ENCODE data around the gene C6orf89.
A peak's percentile ranks its signal among the peaks of the same experiment; 100 is the strongest.

The C6orf89 gene

GRCh38 chr6:36862848-36863382, 22.8 kb upstream of the C6orf89 start:
- peaks cover 6% of the 10 kb centered on the region for H3K4me1 ChIP-seq (ENCODE audit: insufficient read depth, low read length)
- H3K9me3 ChIP-seq (ENCODE audit: control insufficient read depth, insufficient read depth, low read length) = no peaks in the 10 kb centered on the region
- H3K36me3 ChIP-seq (ENCODE audit: insufficient read depth, low read length) = peaks cover 4% of the 10 kb centered on the region; the same call in 1 of the 2 replicates
- H3K9ac ChIP-seq (ENCODE audit: low read depth, low read length) = no peak overlapping the region

GRCh38 chr6:36863670-36864540, 21.8 kb upstream of the C6orf89 start:
- H3K4me1 ChIP-seq (ENCODE audit: insufficient read depth, low read length) = peaks cover under 1% of the 10 kb centered on the region
- H3K9ac ChIP-seq (ENCODE audit: low read depth, low read length) = no peak overlapping the region
- H3K36me3 ChIP-seq (ENCODE audit: insufficient read depth, low read length) = peaks cover 4% of the 10 kb centered on the region; the same call in 1 of the 2 replicates
- H3K9me3 ChIP-seq (ENCODE audit: control insufficient read depth, insufficient read depth, low read length) = no peaks in the 10 kb centered on the region

- Histone ChIP-seq H3K4me1 (ENCODE audit: insufficient read depth, low read length) (no peaks in the 10 kb centered on the region), H3K9ac (ENCODE audit: low read depth, low read length) (no peak overlapping the region), H3K9me3 (ENCODE audit: control insufficient read depth, insufficient read depth, low read length) (no peaks in the 10 kb centered on the region), H3K36me3 (ENCODE audit: insufficient read depth, low read length) (peaks cover 4% of the 10 kb centered on the region; the same call in 1 of the 2 replicates)
These were observed 19.9 kb upstream of the C6orf89 start for GRCh38 chr6:36865835-36866234.

GRCh38 chr6:36867471-36868224, 18.1 kb upstream of the C6orf89 start:
- H3K36me3 ChIP-seq (ENCODE audit: insufficient read depth, low read length) = peaks cover 4% of the 10 kb centered on the region; the same call in 1 of the 2 replicates
- no peaks in the 10 kb centered on the region for H3K4me1 ChIP-seq (ENCODE audit: insufficient read depth, low read length)
- no peak overlapping the region for H3K9ac ChIP-seq (ENCODE audit: low read depth, low read length)
- no peaks in the 10 kb centered on the region for H3K9me3 ChIP-seq (ENCODE audit: control insufficient read depth, insufficient read depth, low read length)

- Histone ChIP-seq H3K36me3 (ENCODE audit: insufficient read depth, low read length) (0 out of 2 replicates have a peak, but pooled peaks cover 2% of the 10 kb centered on the region), H3K9me3 (ENCODE audit: control insufficient read depth, insufficient read depth, low read length) (no peaks in the 10 kb centered on the region), H3K4me1 (ENCODE audit: insufficient read depth, low read length) (peaks cover 8% of the 10 kb centered on the region; the same call in 1 of the 2 replicates), H3K9ac (ENCODE audit: low read depth, low read length) (no peak overlapping the region)
These were observed 14.1 kb upstream of the C6orf89 start for GRCh38 chr6:36871686-36872085.

GRCh38 chr6:36873115-36873514, 12.6 kb upstream of the C6orf89 start:
- Histone ChIP-seq H3K9ac (ENCODE audit: low read depth, low read length) (no peak overlapping the region), H3K4me1 (ENCODE audit: insufficient read depth, low read length) (peaks cover 8% of the 10 kb centered on the region; the same call in 1 of the 2 replicates), H3K9me3 (ENCODE audit: control insufficient read depth, insufficient read depth, low read length) (no peaks in the 10 kb centered on the region), H3K36me3 (ENCODE audit: insufficient read depth, low read length) (no peaks in the 10 kb centered on the region)

- Histone ChIP-seq H3K9me3 (ENCODE audit: control insufficient read depth, insufficient read depth, low read length) (no peaks in the 10 kb centered on the region), H3K9ac (ENCODE audit: low read depth, low read length) (peak overlapping the region; percentile 92), H3K36me3 (ENCODE audit: insufficient read depth, low read length) (no peaks in the 10 kb centered on the region), H3K4me1 (ENCODE audit: insufficient read depth, low read length) (peaks cover 8% of the 10 kb centered on the region; the same call in 1 of the 2 replicates)
These were observed 11.9 kb upstream of the C6orf89 start for GRCh38 chr6:36873612-36874442.

GRCh38 chr6:36874443-36875249, 11.1 kb upstream of the C6orf89 start, which contains the start of gene PPIL1:
Gene PPIL1 (minus strand): TSS chr6:36874803. CDS start chr6:36874772, 31 bp downstream.
- Histone ChIP-seq H3K9ac (ENCODE audit: low read depth, low read length) (peak within 1 kb of the TSS; percentile 92), H3K4me1 (ENCODE audit: insufficient read depth, low read length) (peaks cover 8% of the 10 kb centered on the region; the same call in 1 of the 2 replicates), H3K36me3 (ENCODE audit: insufficient read depth, low read length) (no peaks in the 10 kb centered on the region), H3K9me3 (ENCODE audit: control insufficient read depth, insufficient read depth, low read length) (no peaks in the 10 kb centered on the region)

GRCh38 chr6:36875250-36875633, 10.5 kb upstream of the C6orf89 start:
- peak overlapping the region; percentile 92 for H3K9ac ChIP-seq (ENCODE audit: low read depth, low read length)

GRCh38 chr6:36884610-36885009, 1.1 kb upstream of the C6orf89 start:
- Histone ChIP-seq H3K9me3 (ENCODE audit: control insufficient read depth, insufficient read depth, low read length) (no peaks in the 10 kb centered on the region; the same call in 1 of the 2 replicates), H3K9ac (ENCODE audit: low read depth, low read length) (no peak overlapping the region), H3K36me3 (ENCODE audit: insufficient read depth, low read length) (no peaks in the 10 kb centered on the region), H3K4me1 (ENCODE audit: insufficient read depth, low read length) (peaks cover 8% of the 10 kb centered on the region; the same call in 1 of the 2 replicates)

More at GRCh38 chr6:36875250-36875633, 10.5 kb upstream of the C6orf89 start:
- H3K4me1 ChIP-seq (ENCODE audit: insufficient read depth, low read length) = peaks cover 8% of the 10 kb centered on the region; the same call in 1 of the 2 replicates
- no peaks in the 10 kb centered on the region for H3K36me3 ChIP-seq (ENCODE audit: insufficient read depth, low read length)
- H3K9me3 ChIP-seq (ENCODE audit: control insufficient read depth, insufficient read depth, low read length) = no peaks in the 10 kb centered on the region

GRCh38 chr6:36886950-36887618, 1.3 kb downstream of the C6orf89 start:
- H3K9ac ChIP-seq (ENCODE audit: low read depth, low read length) = no peak overlapping the region
- no peaks in the 10 kb centered on the region for H3K36me3 ChIP-seq (ENCODE audit: insufficient read depth, low read length)
- H3K4me1 ChIP-seq (ENCODE audit: insufficient read depth, low read length) = peaks cover 8% of the 10 kb centered on the region; the same call in 1 of the 2 replicates
- H3K9me3 ChIP-seq (ENCODE audit: control insufficient read depth, insufficient read depth, low read length) = no peaks in the 10 kb centered on the region

- H3K9me3 ChIP-seq (ENCODE audit: control insufficient read depth, insufficient read depth, low read length) = no peaks in the 10 kb centered on the region
- peaks cover 8% of the 10 kb centered on the region; the same call in 1 of the 2 replicates for H3K4me1 ChIP-seq (ENCODE audit: insufficient read depth, low read length)
- H3K36me3 ChIP-seq (ENCODE audit: insufficient read depth, low read length) = no peaks in the 10 kb centered on the region
- H3K9ac ChIP-seq (ENCODE audit: low read depth, low read length) = no peak overlapping the region
These were observed 2.4 kb downstream of the C6orf89 start for GRCh38 chr6:36888115-36888643.

Measured in ES-I3 (cell line).